ENCODE results near the gene BCAR1.

DNA sequence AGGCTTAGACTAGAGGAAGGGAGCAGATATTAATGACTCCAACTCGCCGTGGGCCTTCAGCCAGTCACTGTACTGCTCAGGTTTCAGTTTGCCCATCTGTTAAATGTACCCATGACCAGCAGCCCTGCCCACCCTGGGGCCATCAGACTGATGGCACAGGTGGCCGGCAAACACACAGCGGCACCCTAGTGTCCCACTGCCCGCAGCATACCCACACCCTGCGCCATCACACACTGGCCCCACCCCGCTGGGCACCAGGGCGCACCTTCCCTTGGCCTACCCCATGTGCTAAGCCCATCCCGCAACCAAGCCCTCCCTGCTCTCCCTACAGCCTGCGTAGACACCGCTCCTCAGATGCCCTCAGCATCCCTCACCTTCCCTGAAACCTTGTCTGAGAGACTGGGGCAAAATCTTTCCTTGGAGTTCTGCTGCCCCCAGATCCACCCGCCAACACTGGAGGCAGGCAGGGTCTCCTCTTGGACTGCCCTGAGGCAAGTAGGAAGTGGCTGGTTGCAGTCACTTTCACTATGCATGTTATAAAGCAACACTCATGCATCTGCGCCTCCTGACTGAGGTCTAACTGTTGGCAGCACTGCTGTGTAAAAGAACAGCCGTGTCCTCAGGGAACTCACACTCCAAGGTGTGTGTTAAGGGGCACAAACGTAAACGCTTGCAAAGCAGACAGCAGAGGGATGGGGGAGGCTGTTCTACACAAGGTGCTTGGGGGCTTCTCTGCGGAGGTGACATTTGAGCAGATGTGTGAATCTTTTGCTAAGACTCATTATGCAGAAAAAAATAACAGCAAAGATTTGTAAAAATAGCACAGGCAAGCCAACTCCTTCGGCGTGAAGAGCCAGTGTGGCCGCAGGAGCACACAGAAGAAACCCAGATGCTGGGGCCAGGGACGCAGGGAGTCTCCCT lies 6.7 kb upstream of the BCAR1 start:
- TF ChIP-seq, protein P1, sequence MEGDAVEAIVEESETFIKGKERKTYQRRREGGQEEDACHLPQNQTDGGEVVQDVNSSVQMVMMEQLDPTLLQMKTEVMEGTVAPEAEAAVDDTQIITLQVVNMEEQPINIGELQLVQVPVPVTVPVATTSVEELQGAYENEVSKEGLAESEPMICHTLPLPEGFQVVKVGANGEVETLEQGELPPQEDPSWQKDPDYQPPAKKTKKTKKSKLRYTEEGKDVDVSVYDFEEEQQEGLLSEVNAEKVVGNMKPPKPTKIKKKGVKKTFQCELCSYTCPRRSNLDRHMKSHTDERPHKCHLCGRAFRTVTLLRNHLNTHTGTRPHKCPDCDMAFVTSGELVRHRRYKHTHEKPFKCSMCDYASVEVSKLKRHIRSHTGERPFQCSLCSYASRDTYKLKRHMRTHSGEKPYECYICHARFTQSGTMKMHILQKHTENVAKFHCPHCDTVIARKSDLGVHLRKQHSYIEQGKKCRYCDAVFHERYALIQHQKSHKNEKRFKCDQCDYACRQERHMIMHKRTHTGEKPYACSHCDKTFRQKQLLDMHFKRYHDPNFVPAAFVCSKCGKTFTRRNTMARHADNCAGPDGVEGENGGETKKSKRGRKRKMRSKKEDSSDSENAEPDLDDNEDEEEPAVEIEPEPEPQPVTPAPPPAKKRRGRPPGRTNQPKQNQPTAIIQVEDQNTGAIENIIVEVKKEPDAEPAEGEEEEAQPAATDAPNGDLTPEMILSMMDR (IDR thresholded peaks at IDR 0.05) = no peak
- no peak for TF ChIP-seq POLR2AphosphoS5 (IDR thresholded peaks at IDR 0.05)

Measured in transverse colon (tissue), 4 donors.